Testis (tissue), 2 donors: ENCODE results near the gene MEGF11.

ENCODE experiments used
- POLR2A ChIP-seq: fragments of 450-650 bp; IDR thresholded peaks from one replicate; pipeline ENCODE4 v1.6.1; 2017; ENCODE audit warnings: antibody characterized with exemption, mild to moderate bottlenecking, moderate library complexity
- TF ChIP-seq, protein P1 (sequence below), 3 experiments: fragments of 450-650 bp in 2 of 3; fragments of 200-600 bp in 1 of 3; sonication (generic) in 1 of 3; IDR thresholded peaks; one replicate each; pipeline ENCODE4 v1.5.1; 2016 to 2019; ENCODE audit warnings: antibody characterized with exemption in 3 of 3, mild to moderate bottlenecking in 2 of 3, moderate library complexity in 1 of 3

DNA sequence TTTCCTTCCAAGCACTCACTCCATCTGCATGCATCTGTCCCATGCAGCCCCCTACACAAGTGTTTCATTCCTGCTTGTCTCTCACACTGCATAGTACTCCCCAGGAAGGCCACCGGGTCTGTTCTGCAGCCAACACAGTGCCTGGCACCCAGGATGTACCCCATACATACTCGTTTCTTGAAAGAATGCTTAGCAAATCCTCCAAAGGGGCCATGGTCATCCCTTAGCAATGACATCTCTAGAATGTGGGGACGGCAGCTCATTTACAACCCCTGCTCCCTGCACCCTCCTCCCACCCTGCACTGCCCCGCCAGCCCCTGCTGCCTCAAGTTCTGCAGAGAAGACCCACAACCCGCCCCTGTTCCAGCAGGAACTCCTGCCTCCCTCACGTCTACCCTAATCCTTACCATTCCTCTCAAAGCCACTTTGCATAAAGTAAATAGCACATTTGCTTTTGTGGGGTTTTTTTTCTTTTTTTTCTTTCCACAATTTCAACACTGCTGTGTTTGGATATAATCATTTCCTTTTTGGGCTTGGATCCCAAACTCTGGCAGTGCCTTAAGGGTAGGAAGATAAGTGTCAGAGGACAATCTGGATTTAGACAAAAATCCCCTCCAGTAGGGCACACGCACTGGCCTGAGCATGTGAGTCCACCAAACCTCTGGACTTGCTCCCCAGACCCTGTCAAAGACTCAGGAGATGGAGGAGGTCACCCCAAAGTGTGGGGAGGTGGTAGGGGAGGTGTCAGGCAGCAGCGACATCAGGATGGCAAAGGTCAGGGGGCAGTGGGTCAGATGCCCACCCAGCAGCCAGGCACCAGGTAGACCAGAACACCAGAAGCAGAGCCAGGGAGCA lies 68.4 kb downstream of the MEGF11 start:
- TF ChIP-seq, protein P1, sequence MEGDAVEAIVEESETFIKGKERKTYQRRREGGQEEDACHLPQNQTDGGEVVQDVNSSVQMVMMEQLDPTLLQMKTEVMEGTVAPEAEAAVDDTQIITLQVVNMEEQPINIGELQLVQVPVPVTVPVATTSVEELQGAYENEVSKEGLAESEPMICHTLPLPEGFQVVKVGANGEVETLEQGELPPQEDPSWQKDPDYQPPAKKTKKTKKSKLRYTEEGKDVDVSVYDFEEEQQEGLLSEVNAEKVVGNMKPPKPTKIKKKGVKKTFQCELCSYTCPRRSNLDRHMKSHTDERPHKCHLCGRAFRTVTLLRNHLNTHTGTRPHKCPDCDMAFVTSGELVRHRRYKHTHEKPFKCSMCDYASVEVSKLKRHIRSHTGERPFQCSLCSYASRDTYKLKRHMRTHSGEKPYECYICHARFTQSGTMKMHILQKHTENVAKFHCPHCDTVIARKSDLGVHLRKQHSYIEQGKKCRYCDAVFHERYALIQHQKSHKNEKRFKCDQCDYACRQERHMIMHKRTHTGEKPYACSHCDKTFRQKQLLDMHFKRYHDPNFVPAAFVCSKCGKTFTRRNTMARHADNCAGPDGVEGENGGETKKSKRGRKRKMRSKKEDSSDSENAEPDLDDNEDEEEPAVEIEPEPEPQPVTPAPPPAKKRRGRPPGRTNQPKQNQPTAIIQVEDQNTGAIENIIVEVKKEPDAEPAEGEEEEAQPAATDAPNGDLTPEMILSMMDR (IDR thresholded peaks at IDR 0.05): no peak
- no peak for TF ChIP-seq POLR2A
